HG02642 (cell line): ENCODE results near the gene MEIS1.

Experiments
- ATAC-seq: cut with Tn5 transposase; IDR thresholded peaks from one replicate; pipeline ENCODE4 v1.9.1; 2021; ENCODE audit warnings: mild to moderate bottlenecking; ENCODE audit not compliant: unreplicated experiment, poor library complexity

Gene MEIS1

GRCh38 chr2:66431274-66431642, 3.7 kb upstream of the MEIS1 start:
- ATAC-seq, result no peak

GRCh38 chr2:66431846-66432587, 2.9 kb upstream of the MEIS1 start:
- no peak for ATAC-seq

GRCh38 chr2:66432801-66433694, 1.9 kb upstream of the MEIS1 start:
- ATAC-seq, result no peak

DNA sequence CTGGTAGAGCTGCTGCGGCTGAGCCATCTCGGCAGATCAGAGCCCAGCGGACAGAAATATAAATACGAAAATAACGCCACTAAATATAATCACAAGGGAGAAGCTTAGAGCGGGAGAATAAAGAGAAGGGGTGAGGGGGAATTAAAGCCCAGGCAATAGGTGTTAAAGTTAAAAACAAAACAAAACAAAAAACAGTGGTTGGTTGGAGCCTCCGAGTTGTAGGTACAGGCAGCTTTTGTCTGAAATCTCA, 1.3 kb upstream of the MEIS1 start:
- no peak for ATAC-seq

DNA sequence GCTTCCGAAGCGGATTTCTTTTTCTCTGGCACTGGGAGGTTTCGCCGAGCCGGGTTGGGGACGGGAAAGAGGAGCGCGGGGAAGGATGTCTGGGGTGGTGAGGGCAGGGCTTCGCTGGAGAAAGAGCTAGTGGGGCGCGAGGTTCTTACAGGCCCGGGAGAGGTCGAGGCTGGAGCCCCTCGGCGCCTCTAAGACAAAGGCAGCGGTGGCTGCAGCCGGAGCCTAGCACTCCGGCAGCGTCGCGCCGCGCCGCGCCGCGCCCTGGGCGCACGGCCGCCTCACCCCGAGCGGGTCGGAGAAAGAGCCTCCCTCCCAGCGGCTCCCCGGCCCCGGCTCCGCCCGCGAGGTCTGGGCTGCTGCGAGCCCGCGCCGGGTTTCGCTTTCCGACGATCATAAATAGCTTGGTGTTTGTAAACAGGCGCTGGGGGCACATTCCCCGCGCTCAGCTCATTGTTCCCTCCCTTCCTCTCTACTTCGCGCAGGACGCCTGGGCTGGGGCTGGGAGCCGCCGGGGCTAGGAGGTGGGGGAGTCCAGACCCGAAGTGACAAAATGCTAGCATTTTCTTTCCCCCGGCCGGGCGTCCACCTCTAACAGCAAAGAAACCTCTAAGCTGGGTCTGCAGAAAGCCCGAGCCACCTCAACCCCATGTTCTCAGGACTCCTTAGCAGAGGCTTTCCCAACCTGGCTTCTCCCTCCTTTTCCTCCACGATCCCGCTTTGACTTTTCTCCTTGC, 813 bp upstream of the MEIS1 start:
- ATAC-seq, result peak; percentile 49

GRCh38 chr2:66435549-66435875, 587 bp downstream of the MEIS1 start:
- ATAC-seq, result no peak

DNA sequence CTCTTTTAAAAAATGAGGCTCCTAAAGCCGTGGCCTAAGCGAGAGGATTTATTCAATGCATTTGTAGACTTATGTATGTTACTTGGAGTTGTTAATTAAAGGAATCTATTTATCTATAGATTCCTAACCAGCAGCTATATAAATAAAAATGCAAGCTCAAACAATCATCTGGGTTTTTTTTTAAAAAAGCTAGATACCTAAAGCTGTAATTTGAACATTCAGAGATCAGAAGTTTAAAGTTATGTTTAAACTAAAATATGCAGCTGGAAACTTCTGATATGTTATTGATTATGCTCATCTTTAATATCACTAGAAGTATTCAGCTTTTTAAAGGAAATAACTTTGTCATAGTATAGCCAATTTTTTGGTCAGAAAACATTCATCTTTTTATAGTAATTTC, 1.0 kb downstream of the MEIS1 start:
- no peak for ATAC-seq

- ATAC-seq, result no peak
These were observed 1.7 kb downstream of the MEIS1 start for GRCh38 chr2:66436581-66437001.

DNA sequence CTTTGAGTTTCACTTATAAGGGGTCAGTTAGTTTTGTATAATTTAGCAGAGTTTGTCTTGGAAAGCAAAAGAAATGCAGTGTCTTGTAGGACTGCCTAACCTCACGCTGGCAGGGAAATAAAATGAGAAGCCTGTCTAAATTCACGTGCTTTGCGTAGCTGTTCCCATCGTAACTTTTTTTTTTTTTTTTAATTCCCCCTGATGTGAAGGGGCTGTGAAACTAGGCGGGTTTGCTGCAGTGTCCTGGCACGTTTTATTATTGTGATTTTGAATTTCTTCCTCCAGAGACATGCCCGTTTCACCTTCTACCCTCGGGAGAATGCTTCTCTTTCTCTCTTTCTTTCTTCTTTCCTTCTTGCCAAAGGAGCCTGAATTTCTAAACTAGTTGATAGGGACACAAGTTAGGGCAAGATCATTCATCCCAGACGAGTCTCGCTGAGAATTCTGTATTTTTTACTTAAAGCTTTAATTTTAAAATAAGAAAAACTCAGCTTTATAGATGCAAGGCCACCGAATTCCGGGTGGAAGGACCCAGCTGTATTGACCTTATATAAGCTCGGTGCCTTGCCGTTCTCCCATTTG, 2.3 kb downstream of the MEIS1 start:
- ATAC-seq, result no peak

DNA sequence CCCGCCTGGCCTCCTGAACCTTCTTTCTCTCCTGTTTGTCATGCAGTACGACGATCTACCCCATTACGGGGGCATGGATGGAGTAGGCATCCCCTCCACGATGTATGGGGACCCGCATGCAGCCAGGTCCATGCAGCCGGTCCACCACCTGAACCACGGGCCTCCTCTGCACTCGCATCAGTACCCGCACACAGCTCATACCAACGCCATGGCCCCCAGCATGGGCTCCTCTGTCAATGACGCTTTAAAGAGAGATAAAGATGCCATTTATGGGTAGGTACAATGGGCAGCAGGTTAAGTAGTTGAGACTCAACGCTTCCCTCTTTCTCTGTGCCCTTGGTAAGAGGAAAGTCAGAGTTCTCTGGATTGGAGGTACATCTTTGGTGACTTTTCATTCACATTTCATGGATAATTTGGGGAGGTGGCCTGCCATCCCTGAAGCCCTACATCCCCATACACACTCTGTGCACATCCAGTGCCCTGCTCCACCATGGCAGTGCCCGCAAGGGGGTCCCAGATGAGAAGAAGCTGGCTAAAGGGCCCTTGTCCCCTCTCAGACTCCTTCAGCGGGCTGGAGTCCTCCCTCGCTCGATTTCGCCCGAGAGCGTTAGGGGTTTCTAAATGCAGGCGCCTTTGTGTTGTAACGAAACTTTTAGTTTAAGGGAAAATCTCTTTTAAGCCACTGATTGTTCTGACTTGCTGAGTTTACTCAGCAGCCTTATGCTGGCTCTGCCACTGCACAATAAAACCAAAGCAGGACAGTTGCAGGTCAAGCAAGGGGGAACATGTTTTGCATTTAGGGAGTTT, 3.0 kb downstream of the MEIS1 start:
- no peak for ATAC-seq

GRCh38 chr2:66438498-66438833, 3.5 kb downstream of the MEIS1 start:
- no peak for ATAC-seq

- no peak for ATAC-seq
These were observed 4.2 kb downstream of the MEIS1 start for GRCh38 chr2:66438891-66439811.

GRCh38 chr2:66439812-66440542, 5.1 kb downstream of the MEIS1 start:
- ATAC-seq, result no peak

DNA sequence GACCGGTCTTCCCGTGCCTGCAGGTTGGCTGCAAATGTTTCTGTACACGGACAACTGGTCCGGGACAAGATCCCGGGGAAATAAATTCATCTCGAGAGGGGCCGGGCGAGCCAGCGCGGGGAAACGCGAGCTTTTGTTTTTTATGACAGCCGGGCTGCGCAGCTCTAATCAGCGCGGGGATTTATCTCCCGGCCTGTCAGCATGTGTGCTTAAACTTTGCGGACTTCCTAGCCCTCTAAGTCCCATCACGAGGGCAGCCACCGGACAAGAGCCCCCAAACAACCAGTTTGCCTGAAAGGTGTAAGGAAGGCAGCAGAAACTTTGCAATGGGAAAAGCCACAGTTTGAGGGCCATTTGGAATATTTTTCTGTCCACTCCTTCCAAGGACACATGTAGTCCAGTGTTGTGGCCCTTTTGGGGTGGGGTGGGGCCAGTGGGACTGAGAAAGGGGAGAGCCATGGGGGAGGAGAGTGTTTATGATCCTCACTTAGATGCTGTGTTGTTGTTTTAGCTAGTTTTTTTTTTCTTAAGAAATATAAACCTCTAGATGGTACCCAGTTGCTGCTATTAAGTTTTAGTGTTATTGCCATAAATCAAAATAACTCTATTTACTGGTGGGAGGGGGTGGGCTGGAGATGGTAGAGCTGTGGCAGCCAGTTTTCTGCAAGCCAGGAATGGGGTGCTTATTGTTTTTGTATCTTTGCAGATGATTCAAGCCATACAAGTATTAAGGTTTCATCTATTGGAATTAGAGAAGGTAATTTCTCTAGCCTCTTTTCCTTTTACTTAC, 6.0 kb downstream of the MEIS1 start:
- ATAC-seq, result no peak

DNA sequence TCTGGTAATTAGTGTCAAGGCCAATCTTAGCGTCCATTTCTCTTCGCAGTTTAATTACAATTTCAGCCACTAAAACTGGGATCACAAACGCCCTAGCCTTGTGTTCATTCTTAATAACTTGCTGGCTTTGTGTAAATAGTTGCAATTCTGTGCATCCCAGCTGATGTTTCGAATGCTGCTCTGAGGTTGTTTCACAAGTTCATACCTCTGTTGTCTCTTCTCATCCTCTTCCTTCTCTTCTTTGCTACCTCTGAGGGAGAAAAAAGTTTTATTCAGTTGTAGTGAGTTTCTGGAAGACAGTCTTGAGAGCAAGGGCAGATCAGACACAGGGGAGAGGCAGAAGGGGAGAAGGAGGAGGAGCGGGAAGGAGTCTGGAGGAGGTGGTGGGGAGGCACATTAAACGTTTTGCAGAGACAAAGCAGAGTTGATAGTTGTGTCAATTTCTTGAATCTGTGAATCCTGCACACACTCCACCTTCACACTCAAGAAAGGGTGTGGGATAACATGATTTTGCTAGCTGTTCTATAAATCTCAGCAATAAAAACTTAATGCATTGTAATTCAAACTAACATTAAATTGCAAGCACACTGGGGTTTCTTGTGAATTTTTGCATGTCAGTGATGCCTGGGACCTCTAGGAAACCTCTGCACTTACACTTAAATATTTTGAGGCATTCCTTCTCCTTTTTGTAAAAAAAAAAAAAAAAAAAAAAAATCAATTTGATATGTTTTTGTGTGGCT, 6.8 kb downstream of the MEIS1 start:
- ATAC-seq, result no peak

GRCh38 chr2:66442516-66443185, 7.7 kb downstream of the MEIS1 start:
- no peak for ATAC-seq
